MCF 10A (cell line): ENCODE data around the gene NCL. TPM values are rescaled to one million over a fixed set of nuclear protein-coding genes. Genes with fewer than 3 reads are reported as not detected.

ENCODE experiments used
- BruUV-seq: library from RNA; stranded (reverse); fragments of 400-500 nt; replicated peaks from 2 replicates; lab custom pipeline; 2021; lab: Mats Ljungman, UMichigan
- CTCF ChIA-PET: fragments of 300-600 bp; sonication (Branson Sonifier 250); formaldehyde crosslinking; extraction: SDS; loops from one replicate; lab custom pipeline; 2021; ENCODE audit warnings: antibody characterized with exemption, inconsistent platforms; lab: Yijun Ruan, JAX
- POLR2A ChIA-PET: fragments of 300-600, 350-650 bp; sonication (Branson Sonifier 250); formaldehyde crosslinking; extraction: SDS; loops from one replicate; lab custom pipeline; 2020; ENCODE audit warnings: antibody characterized with exemption, inconsistent platforms; lab: Yijun Ruan, JAX
- DNase-seq: peaks from one replicate; pipeline ENCODE4 v3.0.0-alpha.2; 2018; ENCODE audit not compliant: unreplicated experiment
- H3K27ac Mint-ChIP-seq: one replicate; pipeline ENCODE4 v1.8.0; 2022; ENCODE audit warnings: mild to moderate bottlenecking, low read depth, mixed read lengths; ENCODE audit not compliant: unreplicated experiment
- H3K27me3 Mint-ChIP-seq: one replicate; pipeline ENCODE4 v1.8.0; 2022; ENCODE audit warnings: mixed read lengths; ENCODE audit not compliant: insufficient read depth, unreplicated experiment
- H3K36me3 Mint-ChIP-seq: one replicate; pipeline ENCODE4 v1.8.0; 2022; ENCODE audit warnings: mild to moderate bottlenecking, moderate library complexity, mixed read lengths; ENCODE audit not compliant: insufficient read depth, unreplicated experiment
- H3K4me1 Mint-ChIP-seq: one replicate; pipeline ENCODE4 v1.8.0; 2022; ENCODE audit warnings: mixed read lengths; ENCODE audit not compliant: insufficient read depth, unreplicated experiment
- H3K4me3 Mint-ChIP-seq: one replicate; pipeline ENCODE4 v1.8.0; 2022; ENCODE audit warnings: mild to moderate bottlenecking, moderate library complexity, mixed read lengths; ENCODE audit not compliant: unreplicated experiment
- H3K9me3 Mint-ChIP-seq: one replicate; pipeline ENCODE4 v1.8.0; 2022; ENCODE audit warnings: mixed read lengths; ENCODE audit not compliant: unreplicated experiment
- CTCF ChIP-seq: fragments of 200-600 bp; IDR thresholded peaks from one replicate; pipeline ENCODE4 v1.8.0; 2022; ENCODE audit warnings: antibody characterized with exemption, mild to moderate bottlenecking; ENCODE audit not compliant: unreplicated experiment
- intact Hi-C: fragments of 100-400 bp; cut with micrococcal nuclease; formaldehyde crosslinking; loops from 2 replicates; pipeline ENCODE4 v1.14.1; 2022
- total RNA-seq: library from RNA; stranded (reverse); gene quantifications from 2 replicates; pipeline ENCODE4 v1.2.3, GENCODE V29; 2022

NCL gene
- total RNA-seq, 1 experiment from 2014 or later: 778 TPM

GRCh38 chr2:231418820-231419640, 45.3 kb downstream of the NCL start:
- Mint-ChIP-seq H3K4me1 (no peaks in the 10 kb centered on the region), H3K27ac (no peak overlapping the region), H3K9me3 (no peaks in the 10 kb centered on the region), H3K27me3 (peaks cover 15% of the 10 kb centered on the region), H3K36me3 (no peaks in the 10 kb centered on the region), H3K4me3 (no peak overlapping the region)
- BruUV-seq: no TSS peak
- no peak for DNase-seq
- no peak for TF ChIP-seq CTCF
- CTCF ChIA-PET: interaction anchor here (0.6 to 1.1 kb wide), 3 partner anchors 112 to 192 kb away, joined by 3 to 5 read pairs (median 3); no protein-coding TSS in a partner anchor
- intact Hi-C loops: no loop called here
- POLR2A ChIA-PET: interaction anchor here (0.7 kb wide), 1 partner anchor 21 kb away, joined by 3 read pairs; no protein-coding TSS in a partner anchor

DNA sequence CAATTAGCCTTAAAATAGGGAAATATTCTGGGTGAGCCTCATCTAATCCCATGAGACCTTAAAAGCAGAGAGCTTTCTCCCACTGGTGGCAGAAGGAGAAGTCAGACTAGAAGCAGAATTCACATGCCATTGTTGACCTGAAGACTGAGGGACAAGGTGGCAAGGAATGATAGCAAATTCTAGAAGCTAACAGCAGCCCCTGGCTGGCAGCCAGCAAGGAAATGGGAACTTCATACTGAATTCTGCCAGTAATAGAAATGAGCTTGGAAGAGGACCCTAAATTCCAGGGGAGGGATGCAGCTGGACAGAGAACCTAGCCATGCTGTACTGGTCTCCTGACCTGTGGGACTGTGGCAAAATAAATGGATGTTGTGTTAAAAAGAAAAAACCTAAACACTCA, 49.3 kb downstream of the NCL start:
- Mint-ChIP-seq H3K36me3 (no peaks in the 10 kb centered on the region), H3K27me3 (peaks cover 15% of the 10 kb centered on the region), H3K4me3 (no peak overlapping the region), H3K27ac (no peak overlapping the region), H3K4me1 (no peaks in the 10 kb centered on the region), H3K9me3 (no peaks in the 10 kb centered on the region)
- DNase-seq: no peak
- CTCF ChIA-PET: interaction anchor here (0.7 to 9.9 kb wide), 3 partner anchors 37 to 415 kb away, joined by 3 to 156 read pairs (median 3); no protein-coding TSS in a partner anchor
- no TSS peak for BruUV-seq
- intact Hi-C loops: no loop called here
- TF ChIP-seq CTCF: no peak
- POLR2A ChIA-PET: interaction anchor here (0.9 kb wide), 2 partner anchors 10 to 38 kb away, joined by 3 read pairs; no protein-coding TSS in a partner anchor

DNA sequence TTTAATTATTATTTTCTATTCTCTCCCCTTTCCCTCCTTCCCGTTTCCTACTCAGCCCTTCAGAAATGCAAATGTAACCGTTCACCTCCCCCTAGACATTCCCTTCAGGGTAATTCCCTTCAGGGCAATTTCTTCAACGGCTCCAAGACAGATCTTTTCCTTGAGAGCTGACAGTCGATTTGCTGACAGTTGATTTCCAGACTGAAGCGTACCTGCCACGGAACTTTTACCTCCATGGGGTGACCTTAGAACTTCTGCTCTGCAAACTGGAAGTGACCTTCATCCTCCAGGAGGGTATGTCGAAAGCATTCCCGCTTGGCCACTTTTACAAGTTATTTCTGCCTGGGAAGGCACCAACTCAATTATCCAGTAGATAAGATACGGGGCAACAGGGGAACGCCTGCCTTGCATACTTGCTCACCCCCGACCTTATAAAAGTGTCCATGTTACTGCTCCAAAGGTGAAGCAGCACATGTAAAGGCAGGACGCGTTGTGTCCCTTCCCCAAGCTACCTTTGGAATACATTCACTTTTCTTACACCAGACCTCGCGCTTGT, 50.3 kb downstream of the NCL start:
- POLR2A ChIA-PET: interaction anchor here (0.6 kb wide), 1 partner anchor 242 kb away, joined by 3 read pairs; no protein-coding TSS in a partner anchor
- Mint-ChIP-seq H3K4me3 (no peak overlapping the region), H3K27me3 (peaks cover 5% of the 10 kb centered on the region), H3K4me1 (no peaks in the 10 kb centered on the region), H3K27ac (no peak overlapping the region), H3K36me3 (no peaks in the 10 kb centered on the region), H3K9me3 (no peaks in the 10 kb centered on the region)
- no peak for TF ChIP-seq CTCF
- CTCF ChIA-PET: interaction anchor here (0.6 to 9.9 kb wide), 4 partner anchors 50 to 1894 kb away, joined by 3 to 156 read pairs (median 14); partner anchors contain the start of genes NCL and SAG
- intact Hi-C loops: no loop called here
- no TSS peak for BruUV-seq
- no peak for DNase-seq

- intact Hi-C loops: no loop called here
Observed at GRCh38 chr2:231413456-231413855, 50.8 kb downstream of the NCL start.

More at GRCh38 chr2:231413456-231413855, 50.8 kb downstream of the NCL start:
- H3K27me3 Mint-ChIP-seq: no peaks in the 10 kb centered on the region
- no peak overlapping the region for H3K4me3 Mint-ChIP-seq
- no peaks in the 10 kb centered on the region for H3K4me1 Mint-ChIP-seq
- BruUV-seq: no TSS peak
- CTCF ChIA-PET: interaction anchor here (0.6 to 9.9 kb wide), 9 partner anchors 12 to 1894 kb away, joined by 3 to 156 read pairs (median 4); partner anchors contain the start of genes NCL and SAG
- no peaks in the 10 kb centered on the region for H3K36me3 Mint-ChIP-seq
- no peak overlapping the region for H3K27ac Mint-ChIP-seq
- H3K9me3 Mint-ChIP-seq: no peaks in the 10 kb centered on the region
- POLR2A ChIA-PET: no interaction called here
- DNase-seq: no peak
- no peak for TF ChIP-seq CTCF
